Neuronal stem cell (in vitro differentiated cells): ENCODE measurements around the gene PM20D1.
"Not testable (repeated sequence)": the region's sequence is repeated elsewhere in the genome, so short reads cannot be mapped to it uniquely, and the experiment has no call there.

ENCODE experiments used
- DNase-seq: peaks from one replicate; pipeline ENCODE4 v3.0.0-alpha.2; 2013; ENCODE audit warnings: low spot score
- H2AFZ ChIP-seq: one replicate; pipeline ENCODE4 v1.6.1; 2013; ENCODE audit warnings: mild to moderate bottlenecking, low read length, inconsistent platforms
- H2AK5ac ChIP-seq: 2 replicates; pipeline ENCODE4 v1.6.1; 2013; ENCODE audit warnings: low read depth, mild to moderate bottlenecking, inconsistent platforms, low read length, moderate library complexity, mixed read lengths
- H2BK120ac ChIP-seq: 2 replicates; pipeline ENCODE4 v1.6.1; 2013; ENCODE audit warnings: low read depth, mild to moderate bottlenecking, inconsistent platforms, low read length, moderate library complexity, mixed read lengths
- H2BK12ac ChIP-seq: one replicate; pipeline ENCODE4 v1.6.1; 2013; ENCODE audit warnings: low read length, inconsistent platforms
- H2BK15ac ChIP-seq: 2 replicates; pipeline ENCODE4 v1.6.1; 2013; ENCODE audit warnings: mild to moderate bottlenecking, low read length, inconsistent platforms, mixed read lengths
- H2BK5ac ChIP-seq: one replicate; pipeline ENCODE4 v1.6.1; 2013; ENCODE audit warnings: inconsistent platforms, mild to moderate bottlenecking, low read length, moderate library complexity
- H3K14ac ChIP-seq: one replicate; pipeline ENCODE4 v1.6.1; 2013; ENCODE audit warnings: low read length, inconsistent platforms
- H3K18ac ChIP-seq: 2 replicates; pipeline ENCODE4 v1.6.1; 2013; ENCODE audit warnings: low read length, inconsistent platforms
- H3K23ac ChIP-seq: 2 replicates; pipeline ENCODE4 v1.6.1; 2013; ENCODE audit warnings: low read depth, mild to moderate bottlenecking, mixed read lengths, low read length, inconsistent platforms; ENCODE audit not compliant: poor library complexity
- H3K27ac ChIP-seq: replicated peaks from 3 replicates; pipeline ENCODE4 v1.5.1; 2013; ENCODE audit warnings: low read length, inconsistent platforms
- H3K27me3 ChIP-seq, 3 experiments: 2 replicates each; pipeline ENCODE4 v1.6.1; 2013; ENCODE audit warnings: low read length in 3 of 3, mild to moderate bottlenecking in 2 of 3, inconsistent platforms in 1 of 3, low read depth in 1 of 3, mixed read lengths in 1 of 3, moderate library complexity in 1 of 3; ENCODE audit not compliant: control insufficient read depth in 3 of 3, insufficient read depth in 3 of 3
- H3K36me3 ChIP-seq, 2 donors: replicated peaks in 1 of 2; 2 replicates each; pipeline ENCODE4 v1.6.1; 2013; ENCODE audit warnings: low read length in 2 of 2; ENCODE audit not compliant: control insufficient read depth in 2 of 2, insufficient read depth in 2 of 2
- H3K4ac ChIP-seq: 2 replicates; pipeline ENCODE4 v1.6.1; 2013; ENCODE audit warnings: inconsistent platforms, mild to moderate bottlenecking, low read length, moderate library complexity
- H3K4me1 ChIP-seq, 2 donors: 1 replicate in 1 of 2; 2 replicates in 1 of 2; pipeline ENCODE4 v1.6.1; 2013; ENCODE audit warnings: low read length in 2 of 2, low read depth in 1 of 2; ENCODE audit not compliant: control insufficient read depth in 2 of 2, insufficient read depth in 1 of 2
- H3K4me2 ChIP-seq: one replicate; pipeline ENCODE4 v1.6.1; 2013; ENCODE audit warnings: mild to moderate bottlenecking, low read length, inconsistent platforms; ENCODE audit not compliant: insufficient read depth, poor library complexity, severe bottlenecking
- H3K4me3 ChIP-seq, 2 donors: 2 replicates each; pipeline ENCODE4 v1.5.1; 2013; ENCODE audit warnings: low read length in 2 of 2, mild to moderate bottlenecking in 2 of 2, inconsistent platforms in 1 of 2, moderate library complexity in 1 of 2
- H3K79me1 ChIP-seq: one replicate; pipeline ENCODE4 v1.6.1; 2013; ENCODE audit warnings: low read depth, mild to moderate bottlenecking, inconsistent platforms, low read length, moderate library complexity
- H3K9ac ChIP-seq: one replicate; pipeline ENCODE4 v1.6.1; 2013; ENCODE audit warnings: mild to moderate bottlenecking, low read depth, low read length, inconsistent platforms; ENCODE audit not compliant: poor library complexity
- H3K9me3 ChIP-seq, 2 donors: replicated peaks in 1 of 2; 2 replicates each; pipeline versions ENCODE3 to v1.6.1; 2013; ENCODE audit warnings: low read length in 2 of 2, mild to moderate bottlenecking in 2 of 2, inconsistent platforms in 1 of 2, low read depth in 1 of 2, mixed read lengths in 1 of 2, moderate library complexity in 1 of 2; ENCODE audit not compliant: control insufficient read depth in 2 of 2, insufficient read depth in 1 of 2
- H4K8ac ChIP-seq: one replicate; pipeline ENCODE4 v1.6.1; 2013; ENCODE audit warnings: low read depth, mild to moderate bottlenecking, inconsistent platforms, low read length, moderate library complexity
- H4K91ac ChIP-seq: one replicate; pipeline ENCODE4 v1.6.1; 2013; ENCODE audit warnings: low read length, low read depth, mild to moderate bottlenecking, inconsistent platforms; ENCODE audit not compliant: poor library complexity
- WGBS, 2 donors: extraction: QIAGEN DNeasy Blood & Tissue Kit; methylation state at CpG; one replicate each; pipeline ENCODE4 v1.1.7; 2013; ENCODE audit warnings: missing lambda C conversion rate in 2 of 2, mixed read lengths in 1 of 2; ENCODE audit not compliant: insufficient read length in 2 of 2, insufficient replicate concordance in 1 of 2; ENCODE audit errors: extremely low coverage in 2 of 2; 5-methylcytosine and 5-hydroxymethylcytosine counted together

The PM20D1 gene

GRCh38 chr1:205826016-205826806, 23.7 kb downstream of the PM20D1 start:
- no peak overlapping the region for H3K4me3 ChIP-seq
- peak overlapping the region; percentile 63 for H2AFZ ChIP-seq
- no peak overlapping the region for H2BK15ac ChIP-seq
- no peak overlapping the region for H3K14ac ChIP-seq
- H4K8ac ChIP-seq, result no peak overlapping the region
- H3K79me1 ChIP-seq, result no peaks in the 10 kb centered on the region
- no CpG with 5 or more reads among the region's 8 CpGs for WGBS, 2 donors
- H2BK5ac ChIP-seq, result no peak overlapping the region
- peaks cover 14 to 16% of the 10 kb centered on the region in 2 donors for H3K4me1 ChIP-seq
- H3K36me3 ChIP-seq, result no peaks in the 10 kb centered on the region
- no peak overlapping the region for H2BK120ac ChIP-seq
- no peak overlapping the region for H3K23ac ChIP-seq
- no peaks in the 10 kb centered on the region for H3K27me3 ChIP-seq
- H3K9ac ChIP-seq, result no peak overlapping the region
- no peak overlapping the region for H2BK12ac ChIP-seq
- DNase-seq, result no peak
- H2AK5ac ChIP-seq, result no peak overlapping the region
- no peak overlapping the region for H3K18ac ChIP-seq
- no peaks in the 10 kb centered on the region for H3K9me3 ChIP-seq
- H3K4me2 ChIP-seq, result no peak overlapping the region
- H3K27ac ChIP-seq, result no peak overlapping the region
- no peak overlapping the region for H3K4ac ChIP-seq
- H4K91ac ChIP-seq, result no peak overlapping the region

- Histone ChIP-seq H2BK5ac (no peak overlapping the region), H2BK15ac (no peak overlapping the region), H3K36me3 (no peaks in the 10 kb centered on the region), H3K27me3 (no peaks in the 10 kb centered on the region), H2BK12ac (no peak overlapping the region), H3K4me3 (no peak overlapping the region), H3K4me1 (peaks cover 14 to 16% of the 10 kb centered on the region in 2 donors), H3K9ac (no peak overlapping the region), H2AK5ac (no peak overlapping the region), H3K14ac (no peak overlapping the region), H3K18ac (no peak overlapping the region), H3K4ac (no peak overlapping the region), H2BK120ac (no peak overlapping the region), H2AFZ (no peak overlapping the region), H3K9me3 (no peaks in the 10 kb centered on the region), H3K23ac (no peak overlapping the region), H3K27ac (no peak overlapping the region), H3K79me1 (no peaks in the 10 kb centered on the region), H4K8ac (no peak overlapping the region), H3K4me2 (no peak overlapping the region), H4K91ac (no peak overlapping the region)
- no peak for DNase-seq
- WGBS, 2 donors, result no CpG with 5 or more reads among the region's 5 CpGs
These were observed 25.8 kb downstream of the PM20D1 start for GRCh38 chr1:205824180-205824579.

GRCh38 chr1:205823260-205823659, 26.7 kb downstream of the PM20D1 start:
- peaks cover 14 to 16% of the 10 kb centered on the region in 2 donors for H3K4me1 ChIP-seq
- H3K27me3 ChIP-seq, H3K79me1 ChIP-seq, H3K4me2 ChIP-seq, H2AFZ ChIP-seq, H3K4ac ChIP-seq, H3K23ac ChIP-seq, H4K91ac ChIP-seq, H2BK12ac ChIP-seq, H3K9me3 ChIP-seq, H3K9ac ChIP-seq, H2BK120ac ChIP-seq, H2BK5ac ChIP-seq, H3K18ac ChIP-seq, DNase-seq, H3K14ac ChIP-seq, H3K36me3 ChIP-seq, H4K8ac ChIP-seq, H2AK5ac ChIP-seq, H3K27ac ChIP-seq, H3K4me3 ChIP-seq, H2BK15ac ChIP-seq: not testable (repeated sequence)
- WGBS, 2 donors, result no CpG with 5 or more reads among the region's 2 CpGs

DNA sequence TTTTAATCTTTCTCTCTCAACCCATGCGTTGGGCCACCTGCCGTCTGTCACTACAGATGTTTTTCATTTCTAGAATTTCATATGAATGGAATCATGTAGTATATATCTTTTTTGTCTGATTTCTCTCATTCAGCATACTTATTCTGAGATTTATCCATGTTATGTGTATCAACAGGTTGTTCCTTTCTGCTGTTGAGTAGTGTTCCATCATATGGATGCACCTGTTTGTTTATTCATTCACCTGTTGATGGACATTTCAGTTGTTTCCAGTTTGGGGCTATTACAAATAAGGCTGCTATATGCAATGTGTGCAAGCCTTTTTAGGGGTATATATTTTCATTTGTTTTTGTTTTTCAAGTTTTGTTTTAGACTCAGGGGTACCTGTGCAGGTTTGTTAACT, 27.5 kb downstream of the PM20D1 start:
- WGBS, 2 donors, result no CpG with 5 or more reads among the region's 2 CpGs
- no peak overlapping the region for H3K4me2 ChIP-seq

More for the DNA sequence above, 27.5 kb downstream of the PM20D1 start:
- Histone ChIP-seq H3K18ac (no peak overlapping the region), H4K8ac (no peak overlapping the region), H3K9me3 (no peaks in the 10 kb centered on the region), H2AK5ac (no peak overlapping the region), H3K4me1 (peaks cover 14 to 21% of the 10 kb centered on the region in 2 donors), H3K36me3 (no peaks in the 10 kb centered on the region), H3K14ac (no peak overlapping the region), H3K4me3 (no peak overlapping the region), H2AFZ (no peak overlapping the region), H3K79me1 (no peaks in the 10 kb centered on the region), H2BK15ac (no peak overlapping the region), H3K4ac (no peak overlapping the region), H3K9ac (no peak overlapping the region), H3K27me3 (no peaks in the 10 kb centered on the region), H4K91ac (no peak overlapping the region), H2BK120ac (no peak overlapping the region), H2BK12ac (no peak overlapping the region), H2BK5ac (no peak overlapping the region), H3K27ac (no peak overlapping the region), H3K23ac (no peak overlapping the region)
- no peak for DNase-seq
